NCI-H748 (cell line): ENCODE results near the gene ZNF512.
"Not testable (repeated sequence)": the region's sequence is repeated elsewhere in the genome, so short reads cannot be mapped to it uniquely, and the experiment has no call there.

ENCODE experiments used
- DNase-seq: peaks from one replicate; lab custom pipeline; 2025; ENCODE audit not compliant: unreplicated experiment; lab: John Stamatoyannopoulos, UW

The ZNF512 gene

GRCh38 chr2:27630257-27630656 is 47.4 kb downstream of the ZNF512 start:
- not testable (repeated sequence) for DNase-seq

GRCh38 chr2:27634291-27634690 is 51.4 kb downstream of the ZNF512 start:
- no peak for DNase-seq

- DNase-seq, result no peak
Measured at GRCh38 chr2:27636766-27637165, 53.9 kb downstream of the ZNF512 start.

- no peak for DNase-seq
Measured at GRCh38 chr2:27638037-27638637, 55.3 kb downstream of the ZNF512 start.

- DNase-seq, result no peak
Measured at GRCh38 chr2:27638709-27639108, 55.9 kb downstream of the ZNF512 start.

- DNase-seq, result no peak
Measured at GRCh38 chr2:27640722-27641245, 57.9 kb downstream of the ZNF512 start.

GRCh38 chr2:27645197-27645596 is 62.4 kb downstream of the ZNF512 start:
- DNase-seq, result no peak

GRCh38 chr2:27647289-27647688 is 64.4 kb downstream of the ZNF512 start:
- no peak for DNase-seq

GRCh38 chr2:27647737-27648136 is 64.9 kb downstream of the ZNF512 start:
- DNase-seq, result no peak

GRCh38 chr2:27651056-27651455 is 68.2 kb downstream of the ZNF512 start:
- DNase-seq, result no peak

- no peak for DNase-seq
Measured at GRCh38 chr2:27652341-27652740, 69.5 kb downstream of the ZNF512 start.

DNA sequence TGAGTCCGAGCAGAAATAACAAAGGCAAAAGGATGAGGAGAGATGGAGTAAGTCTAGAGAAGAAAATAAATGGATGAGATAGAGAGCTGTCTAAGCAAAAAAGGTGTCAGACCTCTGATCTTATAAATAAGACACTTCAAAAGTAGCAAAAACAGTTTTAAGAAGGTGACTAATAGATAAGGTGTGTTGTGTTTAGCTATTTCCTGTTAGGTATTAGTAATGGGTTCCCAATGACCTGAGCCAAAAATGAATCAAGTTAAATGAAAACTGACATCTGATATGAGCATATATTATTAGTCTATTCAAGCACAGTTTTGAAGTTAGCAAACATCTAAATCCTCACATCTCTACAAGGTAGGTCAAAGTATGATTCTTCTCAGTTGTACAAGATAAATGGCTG is 69.9 kb downstream of the ZNF512 start:
- no peak for DNase-seq

DNA sequence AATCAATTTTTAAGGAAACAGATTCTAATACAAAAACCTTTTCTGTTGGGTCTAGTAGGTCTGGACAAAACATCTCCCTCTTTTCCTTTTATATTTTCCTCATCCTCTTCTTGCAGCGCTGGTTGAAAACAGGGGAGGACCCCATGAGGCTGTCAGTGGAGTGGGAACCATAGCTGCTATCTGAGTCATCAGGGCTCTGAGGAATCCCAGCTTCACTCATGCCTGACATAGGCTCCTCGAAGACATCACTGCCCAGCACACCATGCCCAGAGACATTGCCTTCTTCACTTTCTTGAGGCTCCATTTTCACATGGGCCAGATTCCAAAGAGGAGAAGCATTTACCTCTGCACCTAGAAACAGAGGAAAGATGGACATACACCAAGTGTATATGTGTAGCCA is 70.6 kb downstream of the ZNF512 start:
- DNase-seq, result no peak

DNA sequence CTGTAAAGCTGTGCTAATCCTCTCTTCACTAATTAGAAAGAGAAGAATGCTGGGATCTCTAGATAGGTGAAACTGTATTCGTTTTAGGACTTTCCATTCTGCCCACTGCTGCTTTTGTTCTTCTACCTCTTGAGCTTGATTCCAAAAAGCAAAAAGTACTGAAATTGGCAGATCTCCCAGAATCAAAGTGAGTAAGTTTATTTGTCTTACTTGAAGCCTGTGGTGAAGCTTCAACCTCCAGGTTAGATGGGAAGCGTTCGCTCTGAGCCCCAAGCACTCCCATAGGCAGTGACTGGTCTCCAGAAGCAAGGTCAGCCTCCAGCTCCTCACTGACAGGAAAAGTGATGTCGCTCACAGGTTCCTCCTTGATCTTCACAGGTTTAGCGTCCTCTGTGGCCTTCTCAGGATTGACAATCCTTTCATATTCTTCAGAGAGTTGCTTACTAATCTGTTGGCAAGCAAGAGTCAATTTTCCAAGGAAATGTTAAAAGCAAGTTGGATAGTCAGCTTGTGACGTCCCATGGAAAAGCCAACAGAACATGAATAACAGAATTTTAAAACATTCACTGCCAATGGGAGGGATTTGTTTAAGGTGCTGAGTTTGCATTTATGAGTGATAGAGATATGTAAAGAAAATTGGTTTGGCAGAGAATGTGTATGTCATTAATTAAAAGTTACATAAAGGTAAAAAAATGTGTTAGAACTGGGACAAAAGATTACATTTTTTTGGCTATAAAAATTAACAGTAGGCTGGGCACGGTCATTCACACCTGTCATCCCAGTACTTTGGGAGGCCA is 72.5 kb downstream of the ZNF512 start:
- no peak for DNase-seq

GRCh38 chr2:27661371-27661770 is 78.5 kb downstream of the ZNF512 start:
- DNase-seq, result no peak

- DNase-seq, result peak; percentile 87
Measured at GRCh38 chr2:27663285-27664153, 80.7 kb downstream of the ZNF512 start, which contains the start of the genes SLC4A1AP and SUPT7L. TSS of gene SLC4A1AP (plus strand) at chr2:27663889. CDS start at chr2:27663915, 26 bp downstream. TSS of gene SUPT7L (minus strand) at chr2:27663614. CDS start at chr2:27662192, 1,422 bp downstream.

DNA sequence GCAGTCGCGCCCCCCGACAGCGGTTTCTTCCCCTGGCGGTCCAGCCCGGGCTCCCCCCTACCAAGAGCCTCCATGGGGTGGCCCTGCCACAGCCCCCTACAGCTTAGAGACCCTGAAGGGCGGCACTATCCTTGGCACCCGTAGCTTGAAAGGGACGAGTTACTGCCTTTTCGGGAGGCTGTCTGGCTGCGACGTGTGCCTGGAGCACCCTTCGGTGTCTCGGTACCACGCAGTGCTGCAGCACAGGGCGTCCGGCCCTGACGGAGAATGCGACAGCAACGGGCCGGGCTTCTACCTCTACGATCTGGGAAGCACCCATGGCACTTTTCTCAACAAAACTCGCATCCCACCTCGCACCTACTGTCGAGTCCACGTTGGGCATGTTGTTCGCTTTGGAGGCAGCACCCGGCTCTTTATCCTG is 81.3 kb downstream of the ZNF512 start:
- DNase-seq, result peak; percentile 31

GRCh38 chr2:27664622-27665363 is 82.0 kb downstream of the ZNF512 start:
- DNase-seq, result no peak

GRCh38 chr2:27667446-27667845 is 84.6 kb downstream of the ZNF512 start:
- DNase-seq, result no peak

DNA sequence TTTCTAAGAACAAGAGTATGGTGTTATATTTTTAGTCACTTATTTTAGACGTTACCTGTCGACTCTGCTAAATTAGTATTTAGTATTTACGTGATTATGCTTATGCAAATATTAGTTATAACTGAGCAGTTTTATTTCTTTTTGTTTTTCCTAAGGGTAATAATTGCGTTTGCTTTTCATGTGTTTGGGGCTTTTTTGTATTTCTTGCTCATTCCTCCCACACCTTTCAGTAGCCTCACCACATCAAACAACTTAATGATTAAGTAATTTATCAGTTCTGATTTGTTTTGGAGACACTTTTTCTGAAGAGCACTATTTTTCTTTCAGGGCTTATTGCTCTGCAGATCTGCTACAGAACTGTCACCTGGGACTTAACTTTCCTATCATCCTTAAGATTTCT is 88.4 kb downstream of the ZNF512 start:
- DNase-seq, result no peak
